SK-N-SH treated with all-trans-retinoic acid at 6 μM for 48 hours (cell line): ENCODE measurements around the gene DLG2.

ENCODE experiments used
- ESRRG ChIP-seq: fragments of 250-450 bp; sonication (Bioruptor Pico); IDR thresholded peaks from 2 replicates; pipeline ENCODE4 v1.6.1; 2021; ENCODE audit warnings: mild to moderate bottlenecking
- ISL1 ChIP-seq: fragments of 250-450 bp; sonication (Bioruptor Pico); IDR thresholded peaks from 2 replicates; pipeline ENCODE4 v2.1.2; 2022; ENCODE audit warnings: mild to moderate bottlenecking, moderate library complexity
- OSR1 ChIP-seq: fragments of 250-450 bp; sonication (Bioruptor Pico); IDR thresholded peaks from 2 replicates; pipeline ENCODE4 v1.8.0; 2022; ENCODE audit warnings: moderate library complexity, mild to moderate bottlenecking, inconsistent platforms
- PPARA ChIP-seq: fragments of 250-450 bp; sonication (Bioruptor Pico); IDR thresholded peaks from 2 replicates; pipeline ENCODE4 v1.5.0; 2020; ENCODE audit warnings: mild to moderate bottlenecking, borderline replicate concordance
- SNAI2 ChIP-seq: fragments of 250-450 bp; sonication (Bioruptor Pico); IDR thresholded peaks from 2 replicates; pipeline ENCODE4 v1.5.0; 2020; ENCODE audit warnings: mild to moderate bottlenecking, moderate library complexity
- ZNF8 ChIP-seq: fragments of 450-650 bp; formaldehyde crosslinking; IDR thresholded peaks from 2 replicates; pipeline ENCODE4 v1.5.0; 2020; ENCODE audit warnings: mild to moderate bottlenecking, moderate library complexity
- TF ChIP-seq, protein P1 (sequence below): fragments of 250-450 bp; sonication (Bioruptor Pico); IDR thresholded peaks from 2 replicates; pipeline ENCODE4 v1.8.0; 2021; ENCODE audit warnings: low read depth, mild to moderate bottlenecking, moderate library complexity, borderline replicate concordance
- TF ChIP-seq, protein P2 (sequence below): fragments of 250-450 bp; sonication (Bioruptor Pico); IDR thresholded peaks from 2 replicates; pipeline ENCODE4 v1.5.0; 2020; ENCODE audit warnings: mild to moderate bottlenecking, moderate library complexity

DNA sequence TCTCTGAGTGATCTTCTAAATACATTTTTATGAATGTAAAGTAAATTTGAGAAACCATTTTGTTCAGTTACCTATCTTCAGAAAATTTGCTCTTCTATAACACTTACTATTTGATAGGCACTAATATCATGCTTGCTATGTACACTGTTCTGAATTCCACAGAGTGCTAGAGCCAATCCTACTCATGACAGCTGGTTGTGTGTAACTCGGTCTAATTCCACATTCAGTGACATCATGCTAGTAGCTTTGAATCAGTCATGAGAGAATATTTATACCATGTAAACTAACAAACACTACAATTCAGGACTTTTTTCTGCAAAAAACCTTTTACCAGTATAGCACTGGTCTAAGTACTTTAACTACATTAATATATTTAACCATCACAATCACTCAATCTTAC, 902.9 kb downstream of the DLG2 start:
- TF ChIP-seq, protein P1, sequence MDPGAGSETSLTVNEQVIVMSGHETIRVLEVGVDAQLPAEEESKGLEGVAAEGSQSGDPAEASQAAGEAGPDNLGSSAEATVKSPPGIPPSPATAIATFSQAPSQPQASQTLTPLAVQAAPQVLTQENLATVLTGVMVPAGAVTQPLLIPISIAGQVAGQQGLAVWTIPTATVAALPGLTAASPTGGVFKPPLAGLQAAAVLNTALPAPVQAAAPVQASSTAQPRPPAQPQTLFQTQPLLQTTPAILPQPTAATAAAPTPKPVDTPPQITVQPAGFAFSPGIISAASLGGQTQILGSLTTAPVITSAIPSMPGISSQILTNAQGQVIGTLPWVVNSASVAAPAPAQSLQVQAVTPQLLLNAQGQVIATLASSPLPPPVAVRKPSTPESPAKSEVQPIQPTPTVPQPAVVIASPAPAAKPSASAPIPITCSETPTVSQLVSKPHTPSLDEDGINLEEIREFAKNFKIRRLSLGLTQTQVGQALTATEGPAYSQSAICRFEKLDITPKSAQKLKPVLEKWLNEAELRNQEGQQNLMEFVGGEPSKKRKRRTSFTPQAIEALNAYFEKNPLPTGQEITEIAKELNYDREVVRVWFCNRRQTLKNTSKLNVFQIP (CRISPR knock-in tag): no peak
- no peak for TF ChIP-seq SNAI2
- no peak for TF ChIP-seq ESRRG (CRISPR knock-in tag)
- TF ChIP-seq ZNF8 (CRISPR knock-in tag): no peak
- no peak for TF ChIP-seq PPARA (CRISPR knock-in tag)
- TF ChIP-seq ISL1 (CRISPR knock-in tag): no peak
- TF ChIP-seq, protein P2, sequence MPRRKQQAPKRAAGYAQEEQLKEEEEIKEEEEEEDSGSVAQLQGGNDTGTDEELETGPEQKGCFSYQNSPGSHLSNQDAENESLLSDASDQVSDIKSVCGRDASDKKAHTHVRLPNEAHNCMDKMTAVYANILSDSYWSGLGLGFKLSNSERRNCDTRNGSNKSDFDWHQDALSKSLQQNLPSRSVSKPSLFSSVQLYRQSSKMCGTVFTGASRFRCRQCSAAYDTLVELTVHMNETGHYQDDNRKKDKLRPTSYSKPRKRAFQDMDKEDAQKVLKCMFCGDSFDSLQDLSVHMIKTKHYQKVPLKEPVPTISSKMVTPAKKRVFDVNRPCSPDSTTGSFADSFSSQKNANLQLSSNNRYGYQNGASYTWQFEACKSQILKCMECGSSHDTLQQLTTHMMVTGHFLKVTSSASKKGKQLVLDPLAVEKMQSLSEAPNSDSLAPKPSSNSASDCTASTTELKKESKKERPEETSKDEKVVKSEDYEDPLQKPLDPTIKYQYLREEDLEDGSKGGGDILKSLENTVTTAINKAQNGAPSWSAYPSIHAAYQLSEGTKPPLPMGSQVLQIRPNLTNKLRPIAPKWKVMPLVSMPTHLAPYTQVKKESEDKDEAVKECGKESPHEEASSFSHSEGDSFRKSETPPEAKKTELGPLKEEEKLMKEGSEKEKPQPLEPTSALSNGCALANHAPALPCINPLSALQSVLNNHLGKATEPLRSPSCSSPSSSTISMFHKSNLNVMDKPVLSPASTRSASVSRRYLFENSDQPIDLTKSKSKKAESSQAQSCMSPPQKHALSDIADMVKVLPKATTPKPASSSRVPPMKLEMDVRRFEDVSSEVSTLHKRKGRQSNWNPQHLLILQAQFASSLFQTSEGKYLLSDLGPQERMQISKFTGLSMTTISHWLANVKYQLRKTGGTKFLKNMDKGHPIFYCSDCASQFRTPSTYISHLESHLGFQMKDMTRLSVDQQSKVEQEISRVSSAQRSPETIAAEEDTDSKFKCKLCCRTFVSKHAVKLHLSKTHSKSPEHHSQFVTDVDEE (CRISPR knock-in tag): no peak
- no peak for TF ChIP-seq OSR1
